Endothelial cell of umbilical vein (primary cell): Measurements from ENCODE around the gene SNX30. TPM values are rescaled to one million over a fixed set of nuclear protein-coding genes. Genes with fewer than 3 reads are reported as not detected.

Experiments used
- BruUV-seq: library from RNA; stranded (reverse); fragments of 400-500 nt; replicated peaks from 2 replicates; lab custom pipeline; 2021; lab: Mats Ljungman, UMichigan
- CTCF ChIA-PET: fragments of 300-600, 350-600 bp; sonication (Branson Sonifier 250); formaldehyde crosslinking; loops from one replicate; lab custom pipeline; 2021; ENCODE audit warnings: antibody characterized with exemption, inconsistent platforms; lab: Charles Lee
- POLR2A ChIA-PET: fragments of 300-600, 350-600 bp; sonication (Branson Sonifier 250); formaldehyde crosslinking; loops from one replicate; lab custom pipeline; 2021; ENCODE audit warnings: antibody characterized with exemption, inconsistent platforms; lab: Charles Lee
- DNase-seq: peaks from one replicate; pipeline ENCODE4 v3.0.0-alpha.2; 2011; ENCODE audit warnings: low read depth, low spot score
- FAIRE-seq: peaks from 2 replicates; lab custom pipeline; 2011; peaks lifted over from hg19 to GRCh38; lab: Jason Lieb, UNC
- H2AFZ ChIP-seq: 2 replicates; pipeline ENCODE4 v1.6.0; 2012; ENCODE audit warnings: low read depth, low read length, control low read depth, inconsistent platforms
- H3K27ac ChIP-seq: 2 replicates; pipeline ENCODE4 v1.5.1; 2011; ENCODE audit warnings: low read depth, mild to moderate bottlenecking, control low read depth, low read length, moderate library complexity; ENCODE audit not compliant: insufficient read depth
- H3K27me3 ChIP-seq, 2 experiments: 2 replicates each; pipeline versions ENCODE4 v1.6.0 to v1.6.1; 2011; ENCODE audit warnings: low read length in 2 of 2, mixed read lengths in 1 of 2; ENCODE audit not compliant: control insufficient read depth in 2 of 2, insufficient read depth in 2 of 2
- H3K36me3 ChIP-seq, 2 experiments: 2 replicates in 1 of 2; 3 replicates in 1 of 2; pipeline ENCODE4 v1.5.1; 2011; ENCODE audit warnings: low read length in 2 of 2, mild to moderate bottlenecking in 1 of 2, moderate library complexity in 1 of 2; ENCODE audit not compliant: control insufficient read depth in 2 of 2, insufficient read depth in 2 of 2; ENCODE audit errors: extremely low read depth in 1 of 2
- H3K4me1 ChIP-seq: 3 replicates; pipeline ENCODE4 v1.5.1; 2011; ENCODE audit warnings: mild to moderate bottlenecking, low read length; ENCODE audit not compliant: control insufficient read depth, insufficient read depth; ENCODE audit errors: extremely low read depth
- H3K4me2 ChIP-seq: 2 replicates; pipeline ENCODE4 v1.6.1; 2011; ENCODE audit warnings: low read length, control low read depth, mixed read lengths; ENCODE audit not compliant: insufficient read depth
- H3K4me3 ChIP-seq, 3 experiments: fragments of 200-600 bp in 1 of 3; sonication (generic), shearing (Covaris generic) in 1 of 3; replicated peaks in 1 of 3; 2 replicates each; pipeline ENCODE4 v1.5.1; 2011 to 2016; ENCODE audit warnings: control low read depth in 3 of 3, low read length in 3 of 3, mild to moderate bottlenecking in 2 of 3, inconsistent platforms in 1 of 3, low read depth in 1 of 3, moderate library complexity in 1 of 3; ENCODE audit not compliant: insufficient read depth in 1 of 3
- H3K79me2 ChIP-seq: 2 replicates; pipeline ENCODE4 v1.6.0; 2012; ENCODE audit warnings: low read length, inconsistent platforms; ENCODE audit not compliant: control insufficient read depth, insufficient read depth
- H3K9ac ChIP-seq: replicated peaks from 2 replicates; pipeline ENCODE3; 2011; ENCODE audit warnings: low read length, control low read depth; ENCODE audit not compliant: insufficient read depth; ENCODE audit errors: extremely low read depth
- H3K9me1 ChIP-seq: replicated peaks from 3 replicates; pipeline ENCODE4 v1.6.0; 2011; ENCODE audit warnings: mild to moderate bottlenecking, low read length; ENCODE audit not compliant: control insufficient read depth, insufficient read depth; ENCODE audit errors: extremely low read depth
- H3K9me3 ChIP-seq: replicated peaks from 2 replicates; pipeline ENCODE4 v1.5.1; 2012; ENCODE audit warnings: low read length, inconsistent platforms; ENCODE audit not compliant: control insufficient read depth, insufficient read depth
- H4K20me1 ChIP-seq: replicated peaks from 2 replicates; pipeline ENCODE3; 2011; ENCODE audit warnings: mild to moderate bottlenecking, low read length; ENCODE audit not compliant: control insufficient read depth, insufficient read depth; ENCODE audit errors: extremely low read depth
- EZH2 ChIP-seq: IDR thresholded peaks from 2 replicates; pipeline ENCODE4 v1.6.1; 2012; ENCODE audit warnings: borderline replicate concordance, low read depth, mild to moderate bottlenecking, moderate library complexity, low read length, inconsistent platforms; ENCODE audit not compliant: severe bottlenecking
- FOS ChIP-seq: IDR thresholded peaks from 2 replicates; pipeline ENCODE4 v1.6.1; 2011; ENCODE audit warnings: mild to moderate bottlenecking, low read length, moderate library complexity, borderline replicate concordance; ENCODE audit not compliant: insufficient read depth
- GATA2 ChIP-seq: IDR thresholded peaks from 2 replicates; pipeline ENCODE4 v1.7.0; 2011; ENCODE audit warnings: low read depth, mild to moderate bottlenecking, moderate library complexity, mixed read lengths, low read length; ENCODE audit not compliant: insufficient read length, insufficient read depth
- JUN ChIP-seq: IDR thresholded peaks from 2 replicates; pipeline ENCODE4 v1.6.1; 2011; ENCODE audit warnings: borderline replicate concordance, low read depth; ENCODE audit not compliant: insufficient read length, insufficient read depth
- MYC ChIP-seq: IDR thresholded peaks from one replicate; pipeline ENCODE4 v1.6.1; 2011; ENCODE audit warnings: mild to moderate bottlenecking, low read depth, low read length
- POLR2A ChIP-seq: IDR thresholded peaks from 2 replicates; pipeline ENCODE4 v1.6.1; 2012; ENCODE audit warnings: low read depth, mild to moderate bottlenecking, control low read depth, low read length
- POLR2AphosphoS5 ChIP-seq: IDR thresholded peaks from 2 replicates; pipeline ENCODE4 v1.6.1; 2012; ENCODE audit warnings: low read depth, mild to moderate bottlenecking, control low read depth, low read length, moderate library complexity; ENCODE audit not compliant: insufficient read depth
- dilution Hi-C: fragments of 300-500 bp; cut with MboI; formaldehyde crosslinking; loops from one replicate; pipeline ENCODE4 v1.15.0; 2019; ENCODE audit warnings: low sequenced_read_pairs; ENCODE audit not compliant: extremely low pct_ligation_motif_present
- intact Hi-C: fragments of 100-400 bp; cut with micrococcal nuclease; formaldehyde crosslinking; loops from one replicate; pipeline ENCODE4 v1.10.0; 2022
- polyA plus RNA-seq, 4 experiments: library from polyadenylated mRNA; depleted of rRNA in 3 of 4; stranded (reverse) in 3 of 4; unstranded in 1 of 4; fragments of >200 nt; gene quantifications; 2 replicates each; pipeline versions ENCODE4 v1.2.1 to v1.2.3, GENCODE V29; 2011 to 2012; ENCODE audit warnings: missing spikeins in 1 of 4
- total RNA-seq: library from RNA; stranded (reverse); gene quantifications from 2 replicates; pipeline ENCODE4 v1.2.3, GENCODE V29; 2021
- TF ChIP-seq, protein P1 (sequence below), 2 donors: IDR thresholded peaks; 1 replicate in 1 of 2; 2 replicates in 1 of 2; pipeline ENCODE4 v1.5.1; 2011; ENCODE audit warnings: low read length in 2 of 2, mild to moderate bottlenecking in 2 of 2, moderate library complexity in 2 of 2, control low read depth in 1 of 2, inconsistent platforms in 1 of 2, low read depth in 1 of 2; ENCODE audit not compliant: insufficient read depth in 1 of 2; ENCODE audit errors: extremely low read depth in 1 of 2
- TF ChIP-seq, protein P2 (sequence below): IDR thresholded peaks from 2 replicates; pipeline ENCODE4 v1.6.1; 2011; ENCODE audit not compliant: insufficient read depth, insufficient read length

SNX30 gene
- total and polyA plus RNA-seq, 2 donors (not counting 3 experiments of a cell fraction or from before 2014, with no cell fraction given), result 2.8 to 6.3 TPM

DNA sequence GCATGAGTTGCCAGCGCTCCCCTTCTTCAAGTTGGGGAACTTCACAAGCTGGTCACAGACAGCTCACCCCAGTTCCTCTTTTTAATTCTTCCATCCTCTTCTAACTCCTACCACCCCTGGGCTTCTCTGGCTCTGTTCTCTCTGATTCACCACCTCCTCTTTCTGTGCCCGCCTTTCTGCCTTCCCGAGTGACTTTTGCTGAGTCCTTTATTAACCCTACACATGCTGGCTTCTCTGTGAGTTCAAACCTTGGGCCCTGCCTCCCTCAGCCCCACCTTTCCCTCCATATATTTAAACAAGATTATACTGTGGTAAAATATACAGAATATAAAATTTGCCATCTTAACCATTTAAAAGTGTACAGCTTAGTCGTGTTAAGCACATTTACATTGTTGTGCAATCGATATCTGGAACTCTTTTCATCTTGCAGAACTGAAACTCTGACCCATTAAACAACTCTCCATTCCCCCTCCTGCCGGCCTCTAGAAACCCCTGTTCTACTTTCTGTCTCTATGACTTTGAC lies 108.1 kb downstream of the SNX30 start:
- POLR2A ChIA-PET, result no interaction called here
- DNase-seq, result no peak
- CTCF ChIA-PET, result interaction anchor here (1.2 to 3.6 kb wide), 3 partner anchors 14 to 44 kb away, joined by 3 to 22 read pairs (median 6); no protein-coding TSS in a partner anchor

More for the DNA sequence above, 108.1 kb downstream of the SNX30 start:
- H3K4me3 ChIP-seq, result no peak overlapping the region
- TF ChIP-seq, protein P1, sequence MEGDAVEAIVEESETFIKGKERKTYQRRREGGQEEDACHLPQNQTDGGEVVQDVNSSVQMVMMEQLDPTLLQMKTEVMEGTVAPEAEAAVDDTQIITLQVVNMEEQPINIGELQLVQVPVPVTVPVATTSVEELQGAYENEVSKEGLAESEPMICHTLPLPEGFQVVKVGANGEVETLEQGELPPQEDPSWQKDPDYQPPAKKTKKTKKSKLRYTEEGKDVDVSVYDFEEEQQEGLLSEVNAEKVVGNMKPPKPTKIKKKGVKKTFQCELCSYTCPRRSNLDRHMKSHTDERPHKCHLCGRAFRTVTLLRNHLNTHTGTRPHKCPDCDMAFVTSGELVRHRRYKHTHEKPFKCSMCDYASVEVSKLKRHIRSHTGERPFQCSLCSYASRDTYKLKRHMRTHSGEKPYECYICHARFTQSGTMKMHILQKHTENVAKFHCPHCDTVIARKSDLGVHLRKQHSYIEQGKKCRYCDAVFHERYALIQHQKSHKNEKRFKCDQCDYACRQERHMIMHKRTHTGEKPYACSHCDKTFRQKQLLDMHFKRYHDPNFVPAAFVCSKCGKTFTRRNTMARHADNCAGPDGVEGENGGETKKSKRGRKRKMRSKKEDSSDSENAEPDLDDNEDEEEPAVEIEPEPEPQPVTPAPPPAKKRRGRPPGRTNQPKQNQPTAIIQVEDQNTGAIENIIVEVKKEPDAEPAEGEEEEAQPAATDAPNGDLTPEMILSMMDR (IDR thresholded peaks at IDR 0.05; ENCODE audit: extremely low read depth in 1 of 2, insufficient read depth in 1 of 2, low read depth in 1 of 2, low read length in 2 of 2), result no peak
- TF ChIP-seq FOS (no peak), GATA2 (no peak), POLR2A (no peak), JUN (no peak), MYC (no peak), EZH2 (no peak), POLR2AphosphoS5 (no peak)
- TF ChIP-seq, protein P2, sequence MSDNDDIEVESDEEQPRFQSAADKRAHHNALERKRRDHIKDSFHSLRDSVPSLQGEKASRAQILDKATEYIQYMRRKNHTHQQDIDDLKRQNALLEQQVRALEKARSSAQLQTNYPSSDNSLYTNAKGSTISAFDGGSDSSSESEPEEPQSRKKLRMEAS, result no peak
- no peaks in the 10 kb centered on the region for H4K20me1 ChIP-seq
- H3K4me2 ChIP-seq, result no peak overlapping the region
- no peaks in the 10 kb centered on the region for H3K9me3 ChIP-seq
- BruUV-seq, result no TSS peak
- H3K9me1 ChIP-seq, result no peaks in the 10 kb centered on the region
- no peaks in the 10 kb centered on the region for H3K36me3 ChIP-seq
- H3K27ac ChIP-seq, result no peak overlapping the region
- intact Hi-C loops (no loop called here), dilution Hi-C loops (no loop called here)
- FAIRE-seq, result no peak
- H2AFZ ChIP-seq, result no peak overlapping the region
- H3K4me1 ChIP-seq, result no peaks in the 10 kb centered on the region
- H3K27me3 ChIP-seq, result no peaks in the 10 kb centered on the region
- no peaks in the 10 kb centered on the region for H3K79me2 ChIP-seq
- no peak overlapping the region for H3K9ac ChIP-seq
